Measurements from ENCODE around the gene LGALS14. TPM values are rescaled to one million over a fixed set of nuclear protein-coding genes. Genes with fewer than 3 reads are reported as not detected.
A peak's percentile ranks its signal among the peaks of the same experiment; 100 is the strongest.
"Not testable (repeated sequence)": the region's sequence is repeated elsewhere in the genome, so short reads cannot be mapped to it uniquely, and the experiment has no call there.

Gene LGALS14
- total RNA-seq, 4 donors from 2014 or later, result not detected

DNA sequence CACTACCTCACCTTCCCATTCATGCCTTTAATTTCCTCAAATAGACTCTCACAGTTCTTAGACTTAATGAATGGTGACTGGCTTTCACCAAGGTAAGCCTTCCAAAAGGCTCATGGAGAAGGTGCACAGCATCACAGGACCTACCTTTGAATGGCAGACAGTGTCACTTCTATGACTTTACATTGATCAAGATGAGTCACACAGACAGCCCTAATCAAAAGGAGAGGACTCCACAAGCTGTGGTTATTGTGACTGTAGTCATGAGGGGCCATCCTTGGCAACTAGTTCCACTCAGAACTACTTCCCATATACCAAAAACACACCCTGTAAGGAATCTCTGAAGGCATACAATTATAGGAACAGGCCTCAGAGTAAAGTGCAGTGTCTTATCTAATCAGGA, 42.7 kb upstream of the LGALS14 start:
- TF ChIP-seq POLR2A (IDR thresholded peaks at IDR 0.05), result no peak
- in situ Hi-C loops (cut with MboI; ENCODE audit: low pct_ligation_motif_present in 1 of 4, low pct_unique_long_range_greater_than_20kb in 1 of 4, low sequenced_read_pairs in 3 of 4), result loop anchor here in 2 of 4 donors (10.0 kb wide), 1 partner anchor 107 kb away; no protein-coding TSS in a partner anchor
- Histone ChIP-seq H3K4me3 (no peak overlapping the region), H3K27me3 (peaks cover 15% of the 10 kb centered on the region), H3K9me3 (no peaks in the 10 kb centered on the region), H3K27ac (no peak overlapping the region), H3K4me1 (no peaks in the 10 kb centered on the region), H3K36me3 (no peaks in the 10 kb centered on the region)
- DNase-seq, result no peak
- intact Hi-C loops (cut with DNase I; ENCODE audit: low total_unique reads), result no loop called here

DNA sequence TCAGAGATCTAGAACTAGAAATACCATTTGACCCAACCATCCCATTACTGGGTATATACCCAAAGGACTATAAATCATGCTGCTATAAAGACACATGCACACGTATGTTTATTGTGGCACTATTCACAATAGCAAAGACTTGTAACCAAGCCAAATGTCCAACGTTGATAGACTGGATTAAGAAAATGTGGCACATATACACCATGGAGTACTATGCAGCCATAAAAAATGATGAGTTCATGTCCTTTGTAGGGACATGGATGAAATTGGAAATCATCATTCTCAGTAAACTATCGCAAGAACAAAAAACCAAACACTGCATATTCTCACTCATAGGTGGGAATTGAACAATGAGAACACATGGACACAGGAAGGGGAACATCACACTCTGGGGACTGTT, 34.4 kb upstream of the LGALS14 start:
- not testable (repeated sequence) for H3K27ac ChIP-seq, H3K36me3 ChIP-seq, H3K9me3 ChIP-seq, H3K4me1 ChIP-seq, DNase-seq, H3K4me3 ChIP-seq
- peaks cover 16% of the 10 kb centered on the region for H3K27me3 ChIP-seq
- WGBS, 2 donors (ENCODE audit: low coverage in 1 of 2), result 52 to 83% methylated on average over 1 to 2 of the region's 3 CpGs
- in situ Hi-C loops (cut with MboI; ENCODE audit: low pct_ligation_motif_present in 1 of 4, low pct_unique_long_range_greater_than_20kb in 1 of 4, low sequenced_read_pairs in 3 of 4), result loop anchor here (10.0 kb wide), 1 partner anchor 115 kb away; no protein-coding TSS in a partner anchor
- intact Hi-C loops (cut with DNase I; ENCODE audit: low total_unique reads), result loop anchor here (5.0 kb wide), 1 partner anchor 118 kb away; no protein-coding TSS in a partner anchor

DNA sequence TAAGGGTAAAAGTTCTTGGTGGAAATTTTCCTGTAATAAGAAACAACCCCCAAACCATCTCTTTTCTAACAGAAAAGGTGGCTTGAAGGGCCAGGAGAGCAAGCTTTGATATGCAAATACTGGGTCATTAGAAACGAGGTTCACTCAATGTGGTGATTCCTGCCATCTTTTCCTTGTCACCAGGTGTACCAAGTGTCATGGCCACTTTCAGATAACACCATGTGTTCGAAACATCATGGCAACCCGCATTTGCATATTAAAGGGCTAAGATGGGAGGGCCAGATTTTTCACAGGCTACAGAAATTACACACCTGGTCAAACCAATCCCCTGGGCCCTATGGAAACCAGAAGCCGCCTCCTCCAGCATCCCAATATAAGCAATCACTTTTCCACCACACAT, 33.3 kb upstream of the LGALS14 start:
- TF ChIP-seq POLR2AphosphoS5 (IDR thresholded peaks at IDR 0.05) (no peak), EP300 (IDR thresholded peaks at IDR 0.05; ENCODE audit: low read depth) (no peak), POLR2A (IDR thresholded peaks at IDR 0.05) (no peak)
- TF ChIP-seq, protein P1, sequence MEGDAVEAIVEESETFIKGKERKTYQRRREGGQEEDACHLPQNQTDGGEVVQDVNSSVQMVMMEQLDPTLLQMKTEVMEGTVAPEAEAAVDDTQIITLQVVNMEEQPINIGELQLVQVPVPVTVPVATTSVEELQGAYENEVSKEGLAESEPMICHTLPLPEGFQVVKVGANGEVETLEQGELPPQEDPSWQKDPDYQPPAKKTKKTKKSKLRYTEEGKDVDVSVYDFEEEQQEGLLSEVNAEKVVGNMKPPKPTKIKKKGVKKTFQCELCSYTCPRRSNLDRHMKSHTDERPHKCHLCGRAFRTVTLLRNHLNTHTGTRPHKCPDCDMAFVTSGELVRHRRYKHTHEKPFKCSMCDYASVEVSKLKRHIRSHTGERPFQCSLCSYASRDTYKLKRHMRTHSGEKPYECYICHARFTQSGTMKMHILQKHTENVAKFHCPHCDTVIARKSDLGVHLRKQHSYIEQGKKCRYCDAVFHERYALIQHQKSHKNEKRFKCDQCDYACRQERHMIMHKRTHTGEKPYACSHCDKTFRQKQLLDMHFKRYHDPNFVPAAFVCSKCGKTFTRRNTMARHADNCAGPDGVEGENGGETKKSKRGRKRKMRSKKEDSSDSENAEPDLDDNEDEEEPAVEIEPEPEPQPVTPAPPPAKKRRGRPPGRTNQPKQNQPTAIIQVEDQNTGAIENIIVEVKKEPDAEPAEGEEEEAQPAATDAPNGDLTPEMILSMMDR (IDR thresholded peaks at IDR 0.05), result no peak
- peaks cover 14% of the 10 kb centered on the region for H3K27me3 ChIP-seq
- in situ Hi-C loops (cut with MboI; ENCODE audit: low pct_ligation_motif_present in 1 of 4, low pct_unique_long_range_greater_than_20kb in 1 of 4, low sequenced_read_pairs in 3 of 4) (loop anchor here in 2 of 4 donors (10.0 kb wide), 1 partner anchor 116 kb away; no protein-coding TSS in a partner anchor), intact Hi-C loops (cut with DNase I; ENCODE audit: low total_unique reads) (loop anchor here (5.0 kb wide), 1 partner anchor 119 kb away; no protein-coding TSS in a partner anchor)
- H3K4me1 ChIP-seq, result no peaks in the 10 kb centered on the region
- WGBS, 2 donors (ENCODE audit: low coverage in 1 of 2), result 59 to 88% methylated on average over 1 to 4 of the region's 4 CpGs
- DNase-seq, result no peak
- H3K36me3 ChIP-seq, result no peaks in the 10 kb centered on the region
- H3K27ac ChIP-seq, result no peak overlapping the region
- no peaks in the 10 kb centered on the region for H3K9me3 ChIP-seq
- H3K4me3 ChIP-seq, result no peak overlapping the region

DNA sequence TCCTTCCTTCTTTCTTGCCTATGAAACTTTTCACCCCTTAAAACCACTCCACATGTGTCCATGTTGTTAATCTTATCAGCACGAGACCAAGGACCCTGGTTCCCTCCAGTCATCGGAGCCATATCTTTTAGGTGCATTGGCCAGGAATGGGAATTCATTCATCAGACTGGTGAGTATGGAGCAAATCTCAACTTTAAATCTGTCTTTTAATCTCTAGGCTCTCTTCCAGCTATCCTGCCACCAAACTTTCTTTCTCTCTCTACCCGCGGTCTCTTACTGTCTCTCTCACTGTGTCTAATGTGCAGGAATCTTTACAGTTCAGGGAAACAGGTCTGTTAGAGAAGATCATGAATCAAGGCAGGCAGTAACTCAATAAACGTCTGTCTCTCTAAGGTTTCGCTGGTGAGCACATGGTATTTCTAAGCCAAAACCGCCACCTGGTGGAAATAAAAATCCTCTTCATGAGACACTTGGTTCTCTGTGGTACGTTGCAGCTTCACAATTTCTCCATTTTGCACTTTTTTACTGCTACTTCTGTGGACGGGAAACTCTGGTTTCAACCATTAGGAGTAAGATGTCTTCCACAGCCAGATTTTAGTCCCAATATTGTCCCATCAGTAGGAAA, 32.4 kb upstream of the LGALS14 start:
- in situ Hi-C loops (cut with MboI; ENCODE audit: low pct_ligation_motif_present in 1 of 4, low pct_unique_long_range_greater_than_20kb in 1 of 4, low sequenced_read_pairs in 3 of 4) (loop anchor here in 2 of 4 donors (10.0 kb wide), 1 partner anchor 117 kb away; no protein-coding TSS in a partner anchor), intact Hi-C loops (cut with DNase I; ENCODE audit: low total_unique reads) (loop anchor here (5.0 kb wide), 1 partner anchor 120 kb away; no protein-coding TSS in a partner anchor)
- WGBS, 2 donors (ENCODE audit: low coverage in 1 of 2), result 10 to 11% methylated on average over 5 to 9 of the region's 9 CpGs
- Histone ChIP-seq H3K9me3 (no peaks in the 10 kb centered on the region), H3K36me3 (no peaks in the 10 kb centered on the region), H3K27ac (no peak overlapping the region), H3K4me3 (no peak overlapping the region), H3K27me3 (peaks cover 14% of the 10 kb centered on the region), H3K4me1 (no peaks in the 10 kb centered on the region)
- DNase-seq, result no peak
- TF ChIP-seq EP300 (IDR thresholded peaks at IDR 0.05; ENCODE audit: low read depth), result no peak
- TF ChIP-seq, protein P1 (IDR thresholded peaks at IDR 0.05), result peak; percentile 24 to 54 (median 49)

DNA sequence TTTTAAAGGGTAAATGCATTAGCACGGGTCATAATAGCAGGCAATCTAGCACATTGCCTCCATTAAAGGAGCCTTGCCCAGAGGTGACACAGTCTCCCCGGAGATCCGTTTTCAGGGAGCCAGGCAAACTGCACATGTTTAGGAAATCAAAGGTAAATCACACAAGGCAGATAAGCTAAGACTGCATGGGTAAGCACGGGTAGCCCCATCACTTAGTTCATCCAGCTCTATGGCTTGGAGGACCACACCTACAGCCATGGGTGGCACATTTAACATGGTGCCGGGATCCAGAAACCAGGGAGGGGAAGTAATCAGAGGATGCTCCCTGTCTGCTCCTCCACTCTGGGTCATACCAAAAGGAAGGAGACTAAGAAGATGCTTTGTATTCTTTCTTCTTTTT, 31.8 kb upstream of the LGALS14 start:
- Histone ChIP-seq H3K4me1 (no peaks in the 10 kb centered on the region), H3K4me3 (no peak overlapping the region), H3K36me3 (no peaks in the 10 kb centered on the region), H3K27me3 (peaks cover 14% of the 10 kb centered on the region), H3K9me3 (no peaks in the 10 kb centered on the region), H3K27ac (no peak overlapping the region)
- WGBS, 2 donors (ENCODE audit: low coverage in 1 of 2), result 40 to 77% methylated on average over 1 to 5 of the region's 5 CpGs
- no peak for DNase-seq
- TF ChIP-seq, protein P1 (IDR thresholded peaks at IDR 0.05), result no peak
- TF ChIP-seq POLR2A (IDR thresholded peaks at IDR 0.05) (no peak), POLR2AphosphoS5 (IDR thresholded peaks at IDR 0.05) (no peak), EP300 (IDR thresholded peaks at IDR 0.05; ENCODE audit: low read depth) (no peak)
- in situ Hi-C loops (cut with MboI; ENCODE audit: low pct_ligation_motif_present in 1 of 4, low pct_unique_long_range_greater_than_20kb in 1 of 4, low sequenced_read_pairs in 3 of 4), result loop anchor here in 2 of 4 donors (10.0 kb wide), 1 partner anchor 118 kb away; no protein-coding TSS in a partner anchor
- intact Hi-C loops (cut with DNase I; ENCODE audit: low total_unique reads), result loop anchor here (5.0 kb wide), 1 partner anchor 120 kb away; no protein-coding TSS in a partner anchor

DNA sequence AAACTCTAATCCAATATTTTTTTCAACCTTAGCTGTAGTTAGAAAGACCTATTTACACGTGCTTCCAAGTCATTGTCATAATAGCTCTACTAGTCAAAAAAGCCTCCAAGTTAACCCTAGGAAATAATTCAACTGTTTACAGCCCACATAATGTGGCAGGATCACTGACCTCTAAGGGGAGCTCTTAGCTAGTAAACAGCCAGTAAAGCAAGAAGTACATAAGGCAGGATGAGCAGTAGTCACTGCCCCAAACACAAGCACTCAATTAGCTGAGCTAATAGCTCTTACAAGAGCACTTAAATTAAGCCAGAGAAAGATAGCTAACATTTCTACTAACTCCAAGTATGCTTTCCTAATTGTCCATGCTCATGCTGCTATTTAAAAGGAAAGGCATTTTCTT, 30.4 kb upstream of the LGALS14 start:
- H3K4me3 ChIP-seq, H3K9me3 ChIP-seq, DNase-seq, H3K27ac ChIP-seq, H3K36me3 ChIP-seq, H3K4me1 ChIP-seq: not testable (repeated sequence)
- WGBS, 2 donors (ENCODE audit: low coverage in 1 of 2), result 14 to 17% methylated on average over 1 of the region's 1 CpG
- H3K27me3 ChIP-seq, result peaks cover 14% of the 10 kb centered on the region
- intact Hi-C loops (cut with DNase I; ENCODE audit: low total_unique reads) (loop anchor here (5.0 kb wide), 1 partner anchor 122 kb away; no protein-coding TSS in a partner anchor), in situ Hi-C loops (cut with MboI; ENCODE audit: low pct_ligation_motif_present in 1 of 4, low pct_unique_long_range_greater_than_20kb in 1 of 4, low sequenced_read_pairs in 3 of 4) (loop anchor here in 2 of 4 donors (10.0 kb wide), 1 partner anchor 119 kb away; no protein-coding TSS in a partner anchor)

All from transverse colon (tissue), 4 donors.